ENCODE data around the gene BAIAP3. TPM values are rescaled to one million over a fixed set of nuclear protein-coding genes. Genes with fewer than 3 reads are reported as not detected.

BAIAP3 gene
- total and polyA plus RNA-seq, 2 of the 4 experiments (the other 2 are of a cell fraction): 0.36 to 0.65 TPM

DNA sequence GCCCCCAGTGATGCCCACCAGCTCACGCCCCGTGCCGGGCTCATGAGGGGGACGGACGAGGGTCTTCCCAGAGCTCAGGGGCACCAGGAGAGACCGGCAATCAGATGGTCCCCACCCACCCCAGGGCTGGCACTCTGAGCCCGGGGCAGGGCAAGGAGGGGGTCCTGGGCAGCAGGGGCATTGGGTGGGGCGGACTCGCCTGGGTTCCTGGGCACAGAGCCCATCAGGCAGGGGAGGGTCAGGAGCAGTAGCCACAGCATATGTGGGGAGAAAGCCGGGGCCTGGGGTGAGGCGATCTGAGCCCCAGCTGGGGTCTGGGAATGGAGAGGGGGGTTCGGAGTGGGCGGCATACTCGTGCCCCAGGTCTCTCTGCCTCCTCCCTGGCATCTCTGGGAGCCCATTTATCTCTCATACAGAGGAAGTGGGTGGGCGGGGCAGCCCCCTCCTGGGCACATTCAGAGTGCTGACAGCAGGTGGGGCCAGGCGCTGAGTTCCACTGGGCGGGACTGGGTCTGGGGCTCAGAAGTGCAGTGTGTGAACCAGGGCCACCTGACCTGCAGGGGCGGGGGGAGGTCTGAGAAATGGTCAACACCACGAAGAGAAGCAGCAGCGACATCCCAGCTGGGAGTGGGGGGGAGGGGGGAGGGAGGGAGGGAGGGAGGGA, 44.5 kb upstream of the BAIAP3 start:
- H4K5ac ChIP-seq (ENCODE audit: low read depth, low read length): no peak overlapping the region
- H2BK15ac ChIP-seq (ENCODE audit: low read depth, low read length): no peak overlapping the region
- H2BK5ac ChIP-seq (ENCODE audit: low read depth, low read length, poor library complexity, severe bottlenecking): no peak overlapping the region
- H3K27ac ChIP-seq (ENCODE audit: insufficient read depth, low read length): no peak overlapping the region
- no peak overlapping the region for H2AK5ac ChIP-seq (ENCODE audit: low read depth, low read length)
- H3K27me3 ChIP-seq (ENCODE audit: control insufficient read depth, insufficient read depth, low read length): peaks cover 68% of the 10 kb centered on the region
- no peak overlapping the region for H3K4ac ChIP-seq (ENCODE audit: low read depth, low read length)
- no peak overlapping the region for H3K4me2 ChIP-seq (ENCODE audit: low read depth, low read length)
- no peak overlapping the region for H2AK9ac ChIP-seq (replicated peaks; ENCODE audit: low read depth, low read length, poor library complexity)
- no peak overlapping the region for H2AFZ ChIP-seq (replicated peaks; ENCODE audit: low read length, poor library complexity)
- no peak overlapping the region for H2BK20ac ChIP-seq (ENCODE audit: low read depth, low read length)
- no peak overlapping the region for H3K56ac ChIP-seq (ENCODE audit: extremely low read depth, insufficient read depth, low read length)
- DNase-seq (no peak), ATAC-seq (ENCODE audit: low read depth) (no peak)
- H4K91ac ChIP-seq (ENCODE audit: insufficient read depth, low read depth, low read length): no peak overlapping the region
- H3K18ac ChIP-seq (ENCODE audit: low read depth, low read length): no peak overlapping the region
- intact Hi-C loops (cut with micrococcal nuclease) (no loop called here), in situ Hi-C loops (cut with MboI; ENCODE audit: low sequenced_read_pairs) (no loop called here), dilution Hi-C loops (cut with HindIII; ENCODE audit: low sequenced_read_pairs, unreplicated experiment) (no loop called here)
- TF ChIP-seq, protein P1, sequence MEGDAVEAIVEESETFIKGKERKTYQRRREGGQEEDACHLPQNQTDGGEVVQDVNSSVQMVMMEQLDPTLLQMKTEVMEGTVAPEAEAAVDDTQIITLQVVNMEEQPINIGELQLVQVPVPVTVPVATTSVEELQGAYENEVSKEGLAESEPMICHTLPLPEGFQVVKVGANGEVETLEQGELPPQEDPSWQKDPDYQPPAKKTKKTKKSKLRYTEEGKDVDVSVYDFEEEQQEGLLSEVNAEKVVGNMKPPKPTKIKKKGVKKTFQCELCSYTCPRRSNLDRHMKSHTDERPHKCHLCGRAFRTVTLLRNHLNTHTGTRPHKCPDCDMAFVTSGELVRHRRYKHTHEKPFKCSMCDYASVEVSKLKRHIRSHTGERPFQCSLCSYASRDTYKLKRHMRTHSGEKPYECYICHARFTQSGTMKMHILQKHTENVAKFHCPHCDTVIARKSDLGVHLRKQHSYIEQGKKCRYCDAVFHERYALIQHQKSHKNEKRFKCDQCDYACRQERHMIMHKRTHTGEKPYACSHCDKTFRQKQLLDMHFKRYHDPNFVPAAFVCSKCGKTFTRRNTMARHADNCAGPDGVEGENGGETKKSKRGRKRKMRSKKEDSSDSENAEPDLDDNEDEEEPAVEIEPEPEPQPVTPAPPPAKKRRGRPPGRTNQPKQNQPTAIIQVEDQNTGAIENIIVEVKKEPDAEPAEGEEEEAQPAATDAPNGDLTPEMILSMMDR (conservative IDR thresholded peaks at IDR 0.05; ENCODE audit: low read depth, low read length): no peak
- TF ChIP-seq, protein P2, sequence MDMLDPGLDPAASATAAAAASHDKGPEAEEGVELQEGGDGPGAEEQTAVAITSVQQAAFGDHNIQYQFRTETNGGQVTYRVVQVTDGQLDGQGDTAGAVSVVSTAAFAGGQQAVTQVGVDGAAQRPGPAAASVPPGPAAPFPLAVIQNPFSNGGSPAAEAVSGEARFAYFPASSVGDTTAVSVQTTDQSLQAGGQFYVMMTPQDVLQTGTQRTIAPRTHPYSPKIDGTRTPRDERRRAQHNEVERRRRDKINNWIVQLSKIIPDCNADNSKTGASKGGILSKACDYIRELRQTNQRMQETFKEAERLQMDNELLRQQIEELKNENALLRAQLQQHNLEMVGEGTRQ (IDR thresholded peaks at IDR 0.05; ENCODE audit: low read depth, low read length): no peak
- TF ChIP-seq MAFK (IDR thresholded peaks at IDR 0.05; ENCODE audit: low read depth, low read length): no peak
- no peak for TF ChIP-seq RFX5 (IDR thresholded peaks at IDR 0.05; ENCODE audit: low read depth, low read length)
- TF ChIP-seq CEBPB (IDR thresholded peaks at IDR 0.05; ENCODE audit: low read depth, low read length): no peak
- no peak for TF ChIP-seq CHD1 (IDR thresholded peaks at IDR 0.05; ENCODE audit: low read depth, low read length)
- TF ChIP-seq MXI1 (IDR thresholded peaks at IDR 0.05; ENCODE audit: borderline replicate concordance, low read depth, low read length): no peak
- TF ChIP-seq RCOR1 (IDR thresholded peaks at IDR 0.05; ENCODE audit: insufficient replicate concordance, low read length): no peak
- TF ChIP-seq, protein P3, sequence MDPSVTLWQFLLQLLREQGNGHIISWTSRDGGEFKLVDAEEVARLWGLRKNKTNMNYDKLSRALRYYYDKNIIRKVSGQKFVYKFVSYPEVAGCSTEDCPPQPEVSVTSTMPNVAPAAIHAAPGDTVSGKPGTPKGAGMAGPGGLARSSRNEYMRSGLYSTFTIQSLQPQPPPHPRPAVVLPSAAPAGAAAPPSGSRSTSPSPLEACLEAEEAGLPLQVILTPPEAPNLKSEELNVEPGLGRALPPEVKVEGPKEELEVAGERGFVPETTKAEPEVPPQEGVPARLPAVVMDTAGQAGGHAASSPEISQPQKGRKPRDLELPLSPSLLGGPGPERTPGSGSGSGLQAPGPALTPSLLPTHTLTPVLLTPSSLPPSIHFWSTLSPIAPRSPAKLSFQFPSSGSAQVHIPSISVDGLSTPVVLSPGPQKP (IDR thresholded peaks at IDR 0.05; ENCODE audit: borderline replicate concordance, low read depth, low read length): no peak
- TF ChIP-seq FOS (IDR thresholded peaks at IDR 0.05; ENCODE audit: low read depth, low read length): no peak
- TF ChIP-seq POLR2A (IDR thresholded peaks at IDR 0.05; ENCODE audit: low read depth, low read length): no peak
- no peak for TF ChIP-seq NFE2L2 (IDR thresholded peaks at IDR 0.05; ENCODE audit: low read depth, low read length)
- no peak for TF ChIP-seq BHLHE40 (IDR thresholded peaks at IDR 0.05; ENCODE audit: low read depth, low read length)
- no peak for TF ChIP-seq MAZ (IDR thresholded peaks at IDR 0.05; ENCODE audit: borderline replicate concordance, low read depth, low read length)
- no peak for TF ChIP-seq SMC3 (IDR thresholded peaks at IDR 0.05; ENCODE audit: low read depth, low read length)
- no peak for TF ChIP-seq RAD21 (IDR thresholded peaks at IDR 0.05; ENCODE audit: low read length)
- no peaks in the 10 kb centered on the region for H3K9me3 ChIP-seq (ENCODE audit: control insufficient read depth, insufficient read depth, low read length)
- BruUV-seq (replicated peaks): no TSS peak
- H3K4me1 ChIP-seq (ENCODE audit: control insufficient read depth, insufficient read depth, low read length): no peaks in the 10 kb centered on the region; the same call in 1 of the 2 replicates
- POLR2A ChIA-PET (ENCODE audit: unreplicated experiment): no interaction called here
- H3K79me1 ChIP-seq (ENCODE audit: low read depth in 1 of 2, low read length in 2 of 2): no peaks in the 10 kb centered on the region
- no peaks in the 10 kb centered on the region for H3K9me1 ChIP-seq (ENCODE audit: insufficient read depth, low read length)
- no peak overlapping the region for H4K8ac ChIP-seq (ENCODE audit: low read depth in 2 of 2, low read length in 2 of 2)
- WGBS, 2 experiments (ENCODE audit: extremely low coverage in 2 of 2, insufficient read length in 1 of 2): 68% methylated on average over 7 of the region's 20 CpGs; no CpG with 5 or more reads in 1 of the 2 experiments
- H3K9ac ChIP-seq (ENCODE audit: low read depth, low read length): no peak overlapping the region
- H2BK120ac ChIP-seq (ENCODE audit: low read depth, low read length): no peak overlapping the region
- H3K14ac ChIP-seq (replicated peaks; ENCODE audit: low read depth, low read length): no peak overlapping the region
- no peaks in the 10 kb centered on the region for H3K36me3 ChIP-seq (ENCODE audit: control insufficient read depth, insufficient read depth, low read length)
- H4K20me1 ChIP-seq (ENCODE audit: insufficient read depth, low read length): no peaks in the 10 kb centered on the region
- H3K23ac ChIP-seq (ENCODE audit: low read depth, low read length): no peak overlapping the region
- CTCF ChIA-PET: no interaction called here
- H3K4me3 ChIP-seq (ENCODE audit: insufficient read depth, low read depth, low read length): no peak overlapping the region

All from IMR-90 (cell line).